GM13977 (cell line): ENCODE measurements around the gene TCTA.

Source experiments
- DNase-seq: peaks from one replicate; pipeline ENCODE4 v3.0.0; 2012; ENCODE audit warnings: low spot score
- CTCF ChIP-seq: IDR thresholded peaks from 2 replicates; pipeline ENCODE4 v1.5.1; 2012; ENCODE audit warnings: mild to moderate bottlenecking, control low read depth; ENCODE audit not compliant: insufficient read depth; ENCODE audit errors: extremely low read depth, missing control alignments
- in situ Hi-C: fragments of 300-500 bp; cut with MboI; formaldehyde crosslinking; loops from one replicate; pipeline ENCODE4 v1.12.0; 2022; ENCODE audit warnings: low sequenced_read_pairs, low pct_unique_long_range_greater_than_20kb, mixed read lengths, inconsistent platforms; ENCODE audit not compliant: unreplicated experiment

The TCTA gene

GRCh38 chr3:49427586-49427985 lies 15.4 kb downstream of the TCTA start:
- in situ Hi-C loops: loop anchor here (25.0 kb wide), 1 partner anchor 265 kb away; the partner anchor contains the start of genes CCDC71 and KLHDC8B
- DNase-seq: no peak
- no peak for TF ChIP-seq CTCF

- TF ChIP-seq CTCF: peak; percentile 19
- DNase-seq: no peak
- in situ Hi-C loops: loop anchor here (25.0 kb wide), 1 partner anchor 266 kb away; the partner anchor contains the start of genes CCDC71 and KLHDC8B
Observed at GRCh38 chr3:49428752-49429080, 16.5 kb downstream of the TCTA start.

GRCh38 chr3:49434731-49435130 lies 22.5 kb downstream of the TCTA start:
- no peak for DNase-seq
- no peak for TF ChIP-seq CTCF
- in situ Hi-C loops: loop anchor here (10.0 to 25.0 kb wide), 2 partner anchors 90 to 272 kb away; partner anchors contain the start of genes CCDC71, KLHDC8B and USP4

GRCh38 chr3:49445391-49445790 lies 33.2 kb downstream of the TCTA start:
- DNase-seq: no peak
- no peak for TF ChIP-seq CTCF
- in situ Hi-C loops: loop anchor here (25.0 kb wide), 1 partner anchor 283 kb away; the partner anchor contains the start of genes CCDC71 and KLHDC8B

- no peak for DNase-seq
- no peak for TF ChIP-seq CTCF
- in situ Hi-C loops: no loop called here
Observed at GRCh38 chr3:49453621-49454020, 41.4 kb downstream of the TCTA start.

GRCh38 chr3:49454458-49454857 lies 42.2 kb downstream of the TCTA start:
- in situ Hi-C loops: no loop called here
- no peak for DNase-seq
- TF ChIP-seq CTCF: peak; percentile 46
